H1 (cell line): ENCODE results near the gene SNAPC2. TPM values are rescaled to one million over a fixed set of nuclear protein-coding genes. Genes with fewer than 3 reads are reported as not detected.

Experiments used
- CTCF ChIA-PET: fragments of 300-600 bp; sonication (Branson Sonifier 250); formaldehyde crosslinking; loops from one replicate; lab custom pipeline; 2021; ENCODE audit not compliant: partially characterized antibody; lab: Charles Lee
- POLR2A ChIA-PET: fragments of 300-600 bp; sonication (Branson Sonifier 250); formaldehyde crosslinking; loops from one replicate; lab custom pipeline; 2021; ENCODE audit warnings: inconsistent platforms; ENCODE audit not compliant: partially characterized antibody; lab: Charles Lee
- DNase-seq, 2 experiments: peaks; one replicate each; pipeline versions ENCODE4 v3.0.0 to v3.0.0-alpha.2; 2010 to 2022; ENCODE audit warnings: low spot score in 2 of 2, low read depth in 1 of 2, mixed read lengths in 1 of 2
- FAIRE-seq: peaks from 2 replicates; lab custom pipeline; 2011; peaks lifted over from hg19 to GRCh38; lab: Jason Lieb, UNC
- H2AFZ ChIP-seq: 2 replicates; pipeline ENCODE4 v1.8.1; 2012; ENCODE audit warnings: low read length, inconsistent platforms
- H2AK5ac ChIP-seq: 2 replicates; pipeline ENCODE4 v1.6.1; 2013; ENCODE audit warnings: low read depth, low read length
- H2BK120ac ChIP-seq: replicated peaks from 2 replicates; pipeline ENCODE3; 2013; ENCODE audit warnings: low read depth, low read length, inconsistent platforms
- H2BK12ac ChIP-seq: 2 replicates; pipeline ENCODE4 v1.6.1; 2013; ENCODE audit warnings: low read depth, low read length
- H2BK15ac ChIP-seq: 2 replicates; pipeline ENCODE4 v1.6.1; 2013; ENCODE audit warnings: low read length
- H2BK20ac ChIP-seq: 2 replicates; pipeline ENCODE4 v1.6.1; 2013; ENCODE audit warnings: low read length
- H2BK5ac ChIP-seq: 2 replicates; pipeline ENCODE4 v1.6.1; 2013; ENCODE audit warnings: low read depth, low read length
- H3K14ac ChIP-seq: 2 replicates; pipeline ENCODE4 v1.6.1; 2013; ENCODE audit warnings: inconsistent platforms; ENCODE audit not compliant: insufficient read length
- H3K18ac ChIP-seq: 2 replicates; pipeline ENCODE4 v1.6.1; 2013; ENCODE audit warnings: low read length; ENCODE audit errors: extremely low read depth
- H3K23ac ChIP-seq: 2 replicates; pipeline ENCODE4 v1.6.1; 2013; ENCODE audit warnings: inconsistent platforms; ENCODE audit not compliant: insufficient read length
- H3K23me2 ChIP-seq: 2 replicates; pipeline ENCODE4 v1.6.1; 2013; ENCODE audit warnings: low read depth, low read length
- H3K27ac ChIP-seq: 2 replicates; pipeline ENCODE4 v1.6.1; 2011; ENCODE audit warnings: low read depth, low read length, inconsistent platforms
- H3K27me3 ChIP-seq, 4 experiments: replicated peaks in 1 of 4; 1 replicate in 1 of 4; 2 replicates in 3 of 4; pipeline versions ENCODE4 v1.6.1 to v1.8.1; 2011 to 2013; ENCODE audit warnings: low read length in 3 of 4, mild to moderate bottlenecking in 3 of 4, inconsistent platforms in 2 of 4, mixed read lengths in 2 of 4, moderate library complexity in 1 of 4; ENCODE audit not compliant: control insufficient read depth in 3 of 4, insufficient read depth in 3 of 4; ENCODE audit errors: extremely low read depth in 1 of 4
- H3K36me3 ChIP-seq, 4 experiments: 2 replicates each; pipeline versions ENCODE4 v1.6.1 to v1.8.1; 2011 to 2013; ENCODE audit warnings: mild to moderate bottlenecking in 4 of 4, low read length in 3 of 4, moderate library complexity in 2 of 4, control low read depth in 1 of 4, inconsistent platforms in 1 of 4; ENCODE audit not compliant: insufficient read depth in 4 of 4, control insufficient read depth in 2 of 4
- H3K4ac ChIP-seq: replicated peaks from 2 replicates; pipeline ENCODE3; 2013; ENCODE audit warnings: low read length, low read depth, mixed read lengths, inconsistent platforms; ENCODE audit not compliant: insufficient read length
- H3K4me1 ChIP-seq, 4 experiments: replicated peaks in 1 of 4; 1 replicate in 1 of 4; 2 replicates in 3 of 4; pipeline versions ENCODE4 v1.6.1 to v1.8.1; 2011 to 2013; ENCODE audit warnings: low read length in 3 of 4, inconsistent platforms in 2 of 4, mixed read lengths in 1 of 4; ENCODE audit not compliant: insufficient read depth in 4 of 4, control insufficient read depth in 3 of 4
- H3K4me2 ChIP-seq, 2 experiments: 2 replicates each; pipeline versions ENCODE4 v1.6.1 to v1.8.1; 2011 to 2013; ENCODE audit warnings: low read depth in 2 of 2, low read length in 2 of 2, control low read depth in 1 of 2, inconsistent platforms in 1 of 2, mild to moderate bottlenecking in 1 of 2; ENCODE audit not compliant: insufficient read depth in 1 of 2
- H3K4me3 ChIP-seq, 4 experiments: fragments of 200-600, 300-600 bp in 1 of 4; sonication (generic), shearing (Covaris generic), sonication (Bioruptor Twin) in 1 of 4; 2 replicates each; pipeline versions ENCODE4 v1.5.1 to v1.8.1; 2011 to 2016; ENCODE audit warnings: low read length in 4 of 4, low read depth in 3 of 4, control low read depth in 2 of 4, inconsistent platforms in 2 of 4, mild to moderate bottlenecking in 2 of 4, mixed read lengths in 1 of 4, moderate library complexity in 1 of 4; ENCODE audit not compliant: insufficient read depth in 2 of 4; ENCODE audit errors: extremely low read depth in 1 of 4
- H3K56ac ChIP-seq: replicated peaks from 2 replicates; pipeline ENCODE3; 2013; ENCODE audit warnings: low read depth, mild to moderate bottlenecking, mixed read lengths, low read length, inconsistent platforms; ENCODE audit not compliant: insufficient read length
- H3K79me1 ChIP-seq: 2 replicates; pipeline ENCODE4 v1.6.1; 2013; ENCODE audit warnings: low read depth, low read length, control low read depth
- H3K79me2 ChIP-seq, 2 experiments: 2 replicates each; pipeline versions ENCODE4 v1.6.1 to v1.8.1; 2012 to 2013; ENCODE audit warnings: low read length in 2 of 2, mild to moderate bottlenecking in 2 of 2, inconsistent platforms in 1 of 2; ENCODE audit not compliant: insufficient read depth in 2 of 2, control insufficient read depth in 1 of 2
- H3K9ac ChIP-seq, 4 experiments: replicated peaks in 1 of 4; 1 replicate in 1 of 4; 2 replicates in 3 of 4; pipeline versions ENCODE4 v1.6.1 to v1.8.1; 2011 to 2013; ENCODE audit warnings: low read depth in 3 of 4, low read length in 3 of 4, control low read depth in 2 of 4, mild to moderate bottlenecking in 2 of 4, moderate library complexity in 2 of 4, inconsistent platforms in 1 of 4; ENCODE audit errors: extremely low read depth in 1 of 4
- H3K9me3 ChIP-seq, 2 experiments: 2 replicates each; pipeline versions ENCODE4 v1.6.1 to v1.8.1; 2012 to 2013; ENCODE audit warnings: mild to moderate bottlenecking in 2 of 2, moderate library complexity in 2 of 2, control low read depth in 1 of 2, inconsistent platforms in 1 of 2, low read depth in 1 of 2, low read length in 1 of 2, mixed read lengths in 1 of 2; ENCODE audit not compliant: insufficient read depth in 2 of 2
- H4K20me1 ChIP-seq, 2 experiments: replicated peaks in 1 of 2; 2 replicates each; pipeline versions ENCODE3 to v1.8.1; 2011 to 2013; ENCODE audit warnings: inconsistent platforms in 2 of 2, low read length in 2 of 2, mild to moderate bottlenecking in 1 of 2; ENCODE audit not compliant: insufficient read depth in 2 of 2, control insufficient read depth in 1 of 2
- H4K5ac ChIP-seq: 2 replicates; pipeline ENCODE4 v1.6.1; 2013; ENCODE audit warnings: low read length, low read depth, mixed read lengths, inconsistent platforms; ENCODE audit not compliant: insufficient read length
- H4K8ac ChIP-seq: 2 replicates; pipeline ENCODE4 v1.8.0; 2013; ENCODE audit warnings: mild to moderate bottlenecking, moderate library complexity, low read length, inconsistent platforms; ENCODE audit not compliant: insufficient read depth; ENCODE audit errors: extremely low read depth
- H4K91ac ChIP-seq: replicated peaks from 2 replicates; pipeline ENCODE3; 2013; ENCODE audit warnings: low read length, mixed read lengths, inconsistent platforms; ENCODE audit not compliant: insufficient read length
- ATF3 ChIP-seq: IDR thresholded peaks from 2 replicates; pipeline ENCODE4 v1.6.1; 2011; ENCODE audit warnings: low read depth, mild to moderate bottlenecking, low read length; ENCODE audit not compliant: insufficient read depth
- BACH1 ChIP-seq: IDR thresholded peaks from 2 replicates; pipeline ENCODE4 v1.6.1; 2012; ENCODE audit warnings: low read length, improper control_type of control experiment
- BRCA1 ChIP-seq: IDR thresholded peaks from 2 replicates; pipeline ENCODE4 v1.6.1; 2012; ENCODE audit warnings: low read depth, low read length, improper control_type of control experiment
- CEBPB ChIP-seq: IDR thresholded peaks from 2 replicates; pipeline ENCODE4 v1.6.1; 2012; ENCODE audit warnings: low read depth, low read length
- GABPA ChIP-seq: IDR thresholded peaks from 2 replicates; pipeline ENCODE4 v1.6.1; 2011; ENCODE audit warnings: mild to moderate bottlenecking, low read length, moderate library complexity, borderline replicate concordance; ENCODE audit not compliant: insufficient read depth
- GTF2F1 ChIP-seq: IDR thresholded peaks from 2 replicates; pipeline ENCODE4 v1.6.1; 2012; ENCODE audit warnings: low read depth, low read length, improper control_type of control experiment, borderline replicate concordance
- HDAC6 ChIP-seq: IDR thresholded peaks from one replicate; pipeline ENCODE4 v1.7.1; 2012; ENCODE audit warnings: low read depth, mild to moderate bottlenecking, inconsistent platforms, low read length, moderate library complexity
- KDM1A ChIP-seq: fragments of 200-600, 300-600 bp; sonication (generic); IDR thresholded peaks from 2 replicates; pipeline ENCODE4 v1.7.1; 2016; ENCODE audit warnings: mild to moderate bottlenecking, low read length, borderline replicate concordance
- KDM4A ChIP-seq: IDR thresholded peaks from one replicate; pipeline ENCODE4 v1.7.1; 2012; ENCODE audit warnings: low read depth, mild to moderate bottlenecking, moderate library complexity, low read length, inconsistent platforms; ENCODE audit not compliant: severe bottlenecking
- POU5F1 ChIP-seq: IDR thresholded peaks from 2 replicates; pipeline ENCODE4 v1.6.1; 2011; ENCODE audit warnings: low read depth, mild to moderate bottlenecking, low read length, moderate library complexity
- RXRA ChIP-seq: IDR thresholded peaks from 2 replicates; pipeline ENCODE4 v1.6.1; 2011; ENCODE audit warnings: low read depth, mild to moderate bottlenecking, low read length, moderate library complexity; ENCODE audit not compliant: insufficient read depth
- SAP30 ChIP-seq: fragments of 300-600 bp; sonication (generic); IDR thresholded peaks from 2 replicates; pipeline ENCODE4 v1.7.1; 2012; ENCODE audit warnings: low read length, moderate library complexity, mild to moderate bottlenecking, inconsistent platforms; ENCODE audit not compliant: insufficient read depth, insufficient replicate concordance
- SP4 ChIP-seq: IDR thresholded peaks from 2 replicates; pipeline ENCODE4 v1.6.1; 2012; ENCODE audit warnings: low read length, inconsistent platforms
- SUZ12 ChIP-seq: fragments of 200-600 bp; sonication (generic); IDR thresholded peaks from 2 replicates; pipeline ENCODE4 v1.6.1; 2012; ENCODE audit warnings: mild to moderate bottlenecking, inconsistent platforms, low read length, moderate library complexity, mixed read lengths
- WGBS, 2 experiments: shearing (Covaris generic) in 1 of 2; methylation state at CpG; one replicate each; pipeline versions ENCODE4 v1.1.6 to v1.1.7; 2013 to 2015; ENCODE audit warnings: low lambda C conversion rate in 2 of 2, mixed read lengths in 2 of 2, inconsistent platforms in 1 of 2, low coverage in 1 of 2, missing lambda C conversion rate in 1 of 2; ENCODE audit not compliant: insufficient replicate concordance in 2 of 2, insufficient coverage in 1 of 2, insufficient read length in 1 of 2; ENCODE audit errors: extremely low coverage in 1 of 2, missing lambda C conversion rate in 1 of 2; 5-methylcytosine and 5-hydroxymethylcytosine counted together
- polyA plus RNA-seq, 7 experiments: library from polyadenylated mRNA; depleted of rRNA in 3 of 7; stranded (reverse) in 5 of 7; unstranded in 2 of 7; fragments of >200 nt in 5 of 7; fragments of 200-250 nt in 2 of 7; gene quantifications; 1 replicate in 5 of 7; 2 replicates in 1 of 7; 4 replicates in 1 of 7; pipeline versions ENCODE4 v1.2.1 to v1.2.3, GENCODE V29; 2011 to 2013; ENCODE audit warnings: missing spikeins in 2 of 7, mixed read lengths in 2 of 7
- total RNA-seq: library from RNA; stranded (reverse); fragmentation: NEBNext Ultra II Directional; extraction: Animal tissue kit (Norgen Biotek cat#: 25700); gene quantifications from 2 replicates; pipeline ENCODE4 v1.2.1, GENCODE V29; 2021

Gene SNAPC2
- total and polyA plus RNA-seq, 2 of the 8 experiments (the other 6 are each of a cell fraction or from before 2014, with no cell fraction given): 18.2 to 20.3 TPM

GRCh38 chr19:7922836-7923195 is 2.7 kb downstream of the SNAPC2 start:
- H4K5ac ChIP-seq: no peak overlapping the region
- no peak overlapping the region for H3K14ac ChIP-seq
- WGBS, 2 experiments: 87% methylated on average over 8 of the region's 8 CpGs; no CpG with 5 or more reads in 1 of the 2 experiments
- peaks cover 10 to 18% of the 10 kb centered on the region in 2 experiments for H4K20me1 ChIP-seq
- H3K79me2 ChIP-seq: no peaks in the 10 kb centered on the region
- H3K23me2 ChIP-seq: peaks cover 14% of the 10 kb centered on the region
- no peak overlapping the region for H3K4me2 ChIP-seq
- H4K91ac ChIP-seq: no peak overlapping the region
- peaks cover 0 to 11% (median 11%) of the 10 kb centered on the region in 4 experiments; a peak in 5 of 7 replicates for H3K27me3 ChIP-seq
- H2BK15ac ChIP-seq: no peak overlapping the region
- no peak overlapping the region for H2BK20ac ChIP-seq
- CTCF ChIA-PET: interaction anchor here (0.6 to 9.0 kb wide), 7 partner anchors 14 to 84 kb away, joined by 3 to 112 read pairs (median 4); partner anchors contain the start of gene TIMM44
- POLR2A ChIA-PET: interaction anchor here (1.5 to 10.6 kb wide), 5 partner anchors 19 to 58 kb away, joined by 3 to 106 read pairs (median 5); partner anchors contain the start of gene TIMM44
- no peak overlapping the region for H2BK120ac ChIP-seq
- peaks cover 0 to 3% (median 0%) of the 10 kb centered on the region in 4 experiments; a peak in 2 of 8 replicates for H3K36me3 ChIP-seq
- H2AK5ac ChIP-seq: no peak overlapping the region
- no peaks in the 10 kb centered on the region for H3K79me1 ChIP-seq
- no peak overlapping the region for H3K18ac ChIP-seq
- H2AFZ ChIP-seq: no peak overlapping the region
- H3K27ac ChIP-seq: no peak overlapping the region
- no peak overlapping the region for H3K4ac ChIP-seq
- H3K23ac ChIP-seq: no peak overlapping the region
- FAIRE-seq: no peak
- no peak overlapping the region for H4K8ac ChIP-seq
- H3K4me1 ChIP-seq: peaks cover 0 to 21% (median 9%) of the 10 kb centered on the region in 4 experiments; a peak in 5 of 7 replicates
- H2BK5ac ChIP-seq: no peak overlapping the region
- no peak overlapping the region for H3K56ac ChIP-seq
- H3K4me3 ChIP-seq: no peak overlapping the region
- H2BK12ac ChIP-seq: no peak overlapping the region
- no peak overlapping the region for H3K9ac ChIP-seq
- no peak for DNase-seq
- H3K9me3 ChIP-seq: no peaks in the 10 kb centered on the region
- no peak for TF ChIP-seq POU5F1
- no peak for TF ChIP-seq GABPA
- no peak for TF ChIP-seq ATF3
- TF ChIP-seq CEBPB: no peak
- TF ChIP-seq SAP30: no peak
- TF ChIP-seq BACH1: no peak
- TF ChIP-seq SP4: no peak
- TF ChIP-seq KDM1A: no peak
- TF ChIP-seq SUZ12: no peak
- TF ChIP-seq KDM4A: no peak
- TF ChIP-seq HDAC6: no peak
- no peak for TF ChIP-seq BRCA1
- no peak for TF ChIP-seq GTF2F1
- no peak for TF ChIP-seq RXRA
